ENCODE measurements around the gene NECTIN2.
A peak's percentile ranks its signal among the peaks of the same experiment; 100 is the strongest.
"Not testable (repeated sequence)": the region's sequence is repeated elsewhere in the genome, so short reads cannot be mapped to it uniquely, and the experiment has no call there.

Gene NECTIN2

DNA sequence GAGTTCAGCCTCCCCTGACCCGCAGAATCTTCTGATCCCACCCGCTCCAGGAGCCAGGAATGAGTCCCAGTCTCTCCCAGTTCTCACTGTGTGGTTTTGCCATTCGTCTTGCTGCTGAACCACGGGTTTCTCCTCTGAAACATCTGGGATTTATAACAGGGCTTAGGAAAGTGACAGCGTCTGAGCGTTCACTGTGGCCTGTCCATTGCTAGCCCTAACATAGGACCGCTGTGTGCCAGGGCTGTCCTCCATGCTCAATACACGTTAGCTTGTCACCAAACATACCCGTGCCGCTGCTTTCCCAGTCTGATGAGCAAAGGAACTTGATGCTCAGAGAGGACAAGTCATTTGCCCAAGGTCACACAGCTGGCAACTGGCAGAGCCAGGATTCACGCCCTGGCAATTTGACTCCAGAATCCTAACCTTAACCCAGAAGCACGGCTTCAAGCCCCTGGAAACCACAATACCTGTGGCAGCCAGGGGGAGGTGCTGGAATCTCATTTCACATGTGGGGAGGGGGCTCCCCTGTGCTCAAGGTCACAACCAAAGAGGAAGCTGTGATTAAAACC is 58.4 kb downstream of the NECTIN2 start:
- TF ChIP-seq, protein P1, sequence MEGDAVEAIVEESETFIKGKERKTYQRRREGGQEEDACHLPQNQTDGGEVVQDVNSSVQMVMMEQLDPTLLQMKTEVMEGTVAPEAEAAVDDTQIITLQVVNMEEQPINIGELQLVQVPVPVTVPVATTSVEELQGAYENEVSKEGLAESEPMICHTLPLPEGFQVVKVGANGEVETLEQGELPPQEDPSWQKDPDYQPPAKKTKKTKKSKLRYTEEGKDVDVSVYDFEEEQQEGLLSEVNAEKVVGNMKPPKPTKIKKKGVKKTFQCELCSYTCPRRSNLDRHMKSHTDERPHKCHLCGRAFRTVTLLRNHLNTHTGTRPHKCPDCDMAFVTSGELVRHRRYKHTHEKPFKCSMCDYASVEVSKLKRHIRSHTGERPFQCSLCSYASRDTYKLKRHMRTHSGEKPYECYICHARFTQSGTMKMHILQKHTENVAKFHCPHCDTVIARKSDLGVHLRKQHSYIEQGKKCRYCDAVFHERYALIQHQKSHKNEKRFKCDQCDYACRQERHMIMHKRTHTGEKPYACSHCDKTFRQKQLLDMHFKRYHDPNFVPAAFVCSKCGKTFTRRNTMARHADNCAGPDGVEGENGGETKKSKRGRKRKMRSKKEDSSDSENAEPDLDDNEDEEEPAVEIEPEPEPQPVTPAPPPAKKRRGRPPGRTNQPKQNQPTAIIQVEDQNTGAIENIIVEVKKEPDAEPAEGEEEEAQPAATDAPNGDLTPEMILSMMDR (IDR thresholded peaks at IDR 0.05; ENCODE audit: insufficient read depth, low read depth, low read length, missing control alignments): peak; percentile 21
- no peak for DNase-seq (ENCODE audit: low read depth)

DNA sequence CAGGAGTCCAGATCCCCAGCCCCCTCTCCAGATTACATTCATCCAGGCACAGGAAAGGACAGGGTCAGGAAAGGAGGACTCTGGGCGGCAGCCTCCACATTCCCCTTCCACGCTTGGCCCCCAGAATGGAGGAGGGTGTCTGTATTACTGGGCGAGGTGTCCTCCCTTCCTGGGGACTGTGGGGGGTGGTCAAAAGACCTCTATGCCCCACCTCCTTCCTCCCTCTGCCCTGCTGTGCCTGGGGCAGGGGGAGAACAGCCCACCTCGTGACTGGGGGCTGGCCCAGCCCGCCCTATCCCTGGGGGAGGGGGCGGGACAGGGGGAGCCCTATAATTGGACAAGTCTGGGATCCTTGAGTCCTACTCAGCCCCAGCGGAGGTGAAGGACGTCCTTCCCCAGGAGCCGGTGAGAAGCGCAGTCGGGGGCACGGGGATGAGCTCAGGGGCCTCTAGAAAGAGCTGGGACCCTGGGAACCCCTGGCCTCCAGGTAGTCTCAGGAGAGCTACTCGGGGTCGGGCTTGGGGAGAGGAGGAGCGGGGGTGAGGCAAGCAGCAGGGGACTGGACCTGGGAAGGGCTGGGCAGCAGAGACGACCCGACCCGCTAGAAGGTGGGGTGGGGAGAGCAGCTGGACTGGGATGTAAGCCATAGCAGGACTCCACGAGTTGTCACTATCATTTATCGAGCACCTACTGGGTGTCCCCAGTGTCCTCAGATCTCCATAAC is 59.5 kb downstream of the NECTIN2 start, which contains the start of gene APOE:
APOE (plus strand) TSS at position 360 of the 724 bp plus-strand sequence. CDS start 829 bp downstream, outside the sequence.
- peak within 1 kb of the TSS; percentile 34 for H3K4me3 ChIP-seq (ENCODE audit: low read length)

More for the DNA sequence above, 58.4 kb downstream of the NECTIN2 start:
- no peak overlapping the region for H3K4me3 ChIP-seq (ENCODE audit: low read length)

DNA sequence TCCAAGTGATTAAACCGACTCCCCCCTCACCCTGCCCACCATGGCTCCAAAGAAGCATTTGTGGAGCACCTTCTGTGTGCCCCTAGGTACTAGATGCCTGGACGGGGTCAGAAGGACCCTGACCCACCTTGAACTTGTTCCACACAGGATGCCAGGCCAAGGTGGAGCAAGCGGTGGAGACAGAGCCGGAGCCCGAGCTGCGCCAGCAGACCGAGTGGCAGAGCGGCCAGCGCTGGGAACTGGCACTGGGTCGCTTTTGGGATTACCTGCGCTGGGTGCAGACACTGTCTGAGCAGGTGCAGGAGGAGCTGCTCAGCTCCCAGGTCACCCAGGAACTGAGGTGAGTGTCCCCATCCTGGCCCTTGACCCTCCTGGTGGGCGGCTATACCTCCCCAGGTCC is 61.5 kb downstream of the NECTIN2 start:
- no peak overlapping the region for H3K4me3 ChIP-seq (ENCODE audit: low read length)
- TF ChIP-seq, protein P1 (IDR thresholded peaks at IDR 0.05; ENCODE audit: insufficient read depth, low read depth, low read length, missing control alignments): no peak

More for the DNA sequence above, 59.5 kb downstream of the NECTIN2 start, which contains the start of gene APOE:
- DNase-seq (ENCODE audit: low read depth): no peak
- TF ChIP-seq, protein P1 (IDR thresholded peaks at IDR 0.05; ENCODE audit: insufficient read depth, low read depth, low read length, missing control alignments): no peak

DNA sequence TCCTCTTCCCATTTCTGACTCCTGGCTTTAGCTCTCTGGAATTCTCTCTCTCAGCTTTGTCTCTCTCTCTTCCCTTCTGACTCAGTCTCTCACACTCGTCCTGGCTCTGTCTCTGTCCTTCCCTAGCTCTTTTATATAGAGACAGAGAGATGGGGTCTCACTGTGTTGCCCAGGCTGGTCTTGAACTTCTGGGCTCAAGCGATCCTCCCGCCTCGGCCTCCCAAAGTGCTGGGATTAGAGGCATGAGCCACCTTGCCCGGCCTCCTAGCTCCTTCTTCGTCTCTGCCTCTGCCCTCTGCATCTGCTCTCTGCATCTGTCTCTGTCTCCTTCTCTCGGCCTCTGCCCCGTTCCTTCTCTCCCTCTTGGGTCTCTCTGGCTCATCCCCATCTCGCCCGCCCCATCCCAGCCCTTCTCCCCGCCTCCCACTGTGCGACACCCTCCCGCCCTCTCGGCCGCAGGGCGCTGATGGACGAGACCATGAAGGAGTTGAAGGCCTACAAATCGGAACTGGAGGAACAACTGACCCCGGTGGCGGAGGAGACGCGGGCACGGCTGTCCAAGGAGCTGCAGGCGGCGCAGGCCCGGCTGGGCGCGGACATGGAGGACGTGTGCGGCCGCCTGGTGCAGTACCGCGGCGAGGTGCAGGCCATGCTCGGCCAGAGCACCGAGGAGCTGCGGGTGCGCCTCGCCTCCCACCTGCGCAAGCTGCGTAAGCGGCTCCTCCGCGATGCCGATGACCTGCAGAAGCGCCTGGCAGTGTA is 62.2 kb downstream of the NECTIN2 start:
- no peak overlapping the region for H3K4me3 ChIP-seq (ENCODE audit: low read length)
- TF ChIP-seq, protein P1 (IDR thresholded peaks at IDR 0.05; ENCODE audit: insufficient read depth, low read depth, low read length, missing control alignments): no peak
- no peak for DNase-seq (ENCODE audit: low read depth)

More for the DNA sequence above, 61.5 kb downstream of the NECTIN2 start:
- no peak for DNase-seq (ENCODE audit: low read depth)

DNA sequence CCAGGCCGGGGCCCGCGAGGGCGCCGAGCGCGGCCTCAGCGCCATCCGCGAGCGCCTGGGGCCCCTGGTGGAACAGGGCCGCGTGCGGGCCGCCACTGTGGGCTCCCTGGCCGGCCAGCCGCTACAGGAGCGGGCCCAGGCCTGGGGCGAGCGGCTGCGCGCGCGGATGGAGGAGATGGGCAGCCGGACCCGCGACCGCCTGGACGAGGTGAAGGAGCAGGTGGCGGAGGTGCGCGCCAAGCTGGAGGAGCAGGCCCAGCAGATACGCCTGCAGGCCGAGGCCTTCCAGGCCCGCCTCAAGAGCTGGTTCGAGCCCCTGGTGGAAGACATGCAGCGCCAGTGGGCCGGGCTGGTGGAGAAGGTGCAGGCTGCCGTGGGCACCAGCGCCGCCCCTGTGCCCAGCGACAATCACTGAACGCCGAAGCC is 62.8 kb downstream of the NECTIN2 start:
- no peak overlapping the region for H3K4me3 ChIP-seq (ENCODE audit: low read length)
- TF ChIP-seq, protein P1 (IDR thresholded peaks at IDR 0.05; ENCODE audit: insufficient read depth, low read depth, low read length, missing control alignments): no peak
- no peak for DNase-seq (ENCODE audit: low read depth)

DNA sequence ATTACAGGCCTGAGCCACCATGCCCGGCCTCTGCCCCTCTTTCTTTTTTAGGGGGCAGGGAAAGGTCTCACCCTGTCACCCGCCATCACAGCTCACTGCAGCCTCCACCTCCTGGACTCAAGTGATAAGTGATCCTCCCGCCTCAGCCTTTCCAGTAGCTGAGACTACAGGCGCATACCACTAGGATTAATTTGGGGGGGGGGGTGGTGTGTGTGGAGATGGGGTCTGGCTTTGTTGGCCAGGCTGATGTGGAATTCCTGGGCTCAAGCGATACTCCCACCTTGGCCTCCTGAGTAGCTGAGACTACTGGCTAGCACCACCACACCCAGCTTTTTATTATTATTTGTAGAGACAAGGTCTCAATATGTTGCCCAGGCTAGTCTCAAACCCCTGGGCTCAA is 63.7 kb downstream of the NECTIN2 start:
- H3K4me3 ChIP-seq (ENCODE audit: low read length): no peak overlapping the region
- DNase-seq (ENCODE audit: low read depth): no peak
- TF ChIP-seq, protein P1 (IDR thresholded peaks at IDR 0.05; ENCODE audit: insufficient read depth, low read depth, low read length, missing control alignments): no peak

DNA sequence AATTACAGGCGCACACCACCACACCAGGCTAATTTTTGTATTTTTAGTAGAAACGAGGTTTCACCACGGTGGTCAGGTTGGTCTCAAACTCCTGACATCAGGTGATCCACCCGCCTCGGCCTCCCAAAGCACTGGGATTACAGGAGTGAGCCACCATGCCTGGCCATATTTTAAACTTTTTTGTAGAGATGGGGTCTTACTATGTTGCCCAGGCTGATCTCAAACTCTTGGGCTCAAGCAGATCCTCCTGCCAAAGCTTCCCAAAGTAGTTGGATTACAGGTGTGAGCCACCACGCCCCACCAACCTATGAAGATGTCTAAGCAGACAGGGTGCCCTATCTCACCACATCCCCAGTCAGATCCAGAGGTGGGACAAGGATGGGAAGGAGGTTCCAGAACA is 65.8 kb downstream of the NECTIN2 start:
- not testable (repeated sequence) for H3K4me3 ChIP-seq (ENCODE audit: low read length); DNase-seq (ENCODE audit: low read depth)
